Activated naive CD4-positive, alpha-beta T cell treated with anti-CD3 and anti-CD28 coated beads, Interleukin-2, amount 10 ng/mL, durations not matched to agents 5 hours and 36 hours (primary cell): ENCODE results near the gene GFOD2. TPM values are rescaled to one million over a fixed set of nuclear protein-coding genes. Genes with fewer than 3 reads are reported as not detected.

Experiments
- total RNA-seq, 2 experiments: library from RNA; stranded (reverse); gene quantifications; one replicate each; pipeline ENCODE4 v1.2.3, GENCODE V29; 2021

GFOD2 gene, protein sequence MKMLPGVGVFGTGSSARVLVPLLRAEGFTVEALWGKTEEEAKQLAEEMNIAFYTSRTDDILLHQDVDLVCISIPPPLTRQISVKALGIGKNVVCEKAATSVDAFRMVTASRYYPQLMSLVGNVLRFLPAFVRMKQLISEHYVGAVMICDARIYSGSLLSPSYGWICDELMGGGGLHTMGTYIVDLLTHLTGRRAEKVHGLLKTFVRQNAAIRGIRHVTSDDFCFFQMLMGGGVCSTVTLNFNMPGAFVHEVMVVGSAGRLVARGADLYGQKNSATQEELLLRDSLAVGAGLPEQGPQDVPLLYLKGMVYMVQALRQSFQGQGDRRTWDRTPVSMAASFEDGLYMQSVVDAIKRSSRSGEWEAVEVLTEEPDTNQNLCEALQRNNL
- 10 to 100 TPM; 14.3 to 14.8 TPM for total RNA-seq

DNA sequence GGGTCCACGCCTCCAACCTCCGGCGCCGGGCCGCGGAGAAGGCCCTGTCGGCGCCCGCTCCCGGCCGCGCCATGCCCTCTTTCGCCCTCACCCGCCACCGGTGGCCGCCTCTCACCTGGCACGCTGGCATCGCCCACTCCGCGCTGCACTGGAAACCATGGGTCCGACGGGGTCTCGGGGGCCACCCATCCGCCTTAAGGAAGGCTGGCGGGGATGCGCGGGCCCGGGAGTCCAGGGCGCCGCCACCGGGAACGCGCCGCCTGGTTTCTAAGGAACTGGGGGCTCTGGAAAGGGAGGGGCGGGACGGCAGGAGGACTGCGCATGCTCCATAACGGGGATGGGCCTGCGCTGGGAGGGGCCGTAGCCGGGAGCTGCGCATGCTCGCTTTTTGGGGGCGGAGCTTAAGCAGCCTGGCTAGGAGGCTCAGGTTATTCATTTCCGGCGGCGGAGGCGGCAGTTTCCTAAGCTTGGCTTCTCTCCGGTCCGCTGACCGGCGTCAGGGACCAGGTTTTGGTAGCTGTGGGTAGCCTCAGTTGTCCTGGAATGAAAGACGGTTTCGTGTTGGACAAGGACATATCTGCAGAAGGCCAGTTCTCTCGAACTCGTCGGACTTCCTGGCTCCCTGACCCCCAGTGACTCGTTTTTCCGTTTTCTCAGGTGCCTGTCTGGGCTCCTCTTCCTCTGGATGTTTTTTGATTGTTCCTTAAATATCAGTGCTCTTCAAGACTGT is at the start of gene GFOD2:
GFOD2 (minus strand) TSS at position 269 of the 730 bp plus-strand sequence. CDS start 33,601 bp downstream, outside the sequence.

DNA sequence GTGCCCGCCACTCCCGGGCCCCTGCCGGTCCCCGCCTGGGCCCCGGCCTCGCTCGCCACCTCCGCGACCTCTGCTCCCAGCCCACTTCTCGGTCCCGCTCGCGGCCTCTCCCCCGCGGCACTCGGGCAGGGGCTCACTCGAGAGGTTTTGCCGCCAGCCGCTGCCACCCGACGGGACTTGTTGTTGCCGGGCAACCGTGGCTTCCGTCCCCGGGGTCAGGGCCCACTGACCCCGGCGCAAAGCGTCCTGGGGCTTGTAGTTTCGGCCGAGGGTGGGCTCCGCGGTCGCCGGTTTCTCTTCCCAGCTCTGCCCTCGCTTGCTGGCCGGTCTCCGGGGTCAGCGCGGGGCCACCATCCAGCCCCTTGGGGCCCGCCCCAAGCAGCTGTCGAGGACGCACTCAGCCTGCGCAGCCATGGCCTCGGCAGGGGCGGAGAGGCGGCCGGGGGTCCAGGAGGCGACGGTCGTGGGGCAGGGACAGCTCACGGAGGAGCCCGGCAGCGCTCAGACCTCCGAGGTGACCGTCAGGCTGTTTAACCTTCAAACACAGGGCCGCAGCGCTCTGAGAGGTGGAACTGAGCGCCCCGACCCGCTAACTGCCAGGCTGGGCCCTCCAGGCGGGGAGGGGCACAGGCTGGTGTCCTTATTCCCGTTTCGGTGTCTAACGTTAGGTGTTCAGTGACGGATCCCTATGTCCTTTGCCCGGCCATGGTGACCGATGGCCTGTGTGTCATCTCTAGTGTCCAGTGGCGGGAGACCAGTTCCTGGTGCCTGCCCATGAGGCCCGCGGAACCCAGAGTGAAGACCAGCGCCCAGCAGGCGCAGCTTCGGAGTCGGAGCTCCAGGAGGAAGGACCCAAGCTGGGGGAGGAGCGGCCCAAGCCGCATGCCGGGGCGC is 52.3 kb downstream of the GFOD2 start, which contains the start of the genes C16orf86 and ENKD1:
C16orf86 (plus strand) TSS at position 256 of the 894 bp plus-strand sequence; CDS start at position 413, 157 bp downstream.
ENKD1 (minus strand) TSS at position 192 of the 894 bp plus-strand sequence. CDS start 308 bp downstream, outside the sequence.

DNA sequence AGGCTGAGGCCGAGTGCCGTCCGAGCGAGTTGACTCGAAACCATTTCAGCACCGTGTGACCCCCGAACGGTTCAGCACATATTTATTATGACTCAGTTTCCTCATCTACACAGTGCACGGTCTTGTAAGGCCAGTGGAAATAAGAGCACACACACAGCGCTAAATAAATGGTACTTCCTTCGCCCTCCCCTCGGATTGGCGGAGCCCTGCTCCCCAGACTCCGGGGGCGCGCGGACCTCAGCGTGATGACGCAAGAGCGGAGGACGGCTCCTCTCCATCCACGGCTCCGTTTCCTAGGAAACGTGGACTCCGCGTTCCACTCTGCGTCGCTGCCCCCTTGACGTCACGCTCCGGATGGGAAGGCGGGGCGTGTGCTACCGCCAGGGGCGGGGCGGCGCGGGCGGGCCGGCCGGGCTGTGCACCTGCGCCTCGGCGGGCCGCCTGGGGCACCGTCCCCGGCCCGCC is 58.5 kb downstream of the GFOD2 start, which contains the start of gene PARD6A:
PARD6A (plus strand) TSS at position 397 of the 465 bp plus-strand sequence. CDS start 79 bp downstream, outside the sequence.

DNA sequence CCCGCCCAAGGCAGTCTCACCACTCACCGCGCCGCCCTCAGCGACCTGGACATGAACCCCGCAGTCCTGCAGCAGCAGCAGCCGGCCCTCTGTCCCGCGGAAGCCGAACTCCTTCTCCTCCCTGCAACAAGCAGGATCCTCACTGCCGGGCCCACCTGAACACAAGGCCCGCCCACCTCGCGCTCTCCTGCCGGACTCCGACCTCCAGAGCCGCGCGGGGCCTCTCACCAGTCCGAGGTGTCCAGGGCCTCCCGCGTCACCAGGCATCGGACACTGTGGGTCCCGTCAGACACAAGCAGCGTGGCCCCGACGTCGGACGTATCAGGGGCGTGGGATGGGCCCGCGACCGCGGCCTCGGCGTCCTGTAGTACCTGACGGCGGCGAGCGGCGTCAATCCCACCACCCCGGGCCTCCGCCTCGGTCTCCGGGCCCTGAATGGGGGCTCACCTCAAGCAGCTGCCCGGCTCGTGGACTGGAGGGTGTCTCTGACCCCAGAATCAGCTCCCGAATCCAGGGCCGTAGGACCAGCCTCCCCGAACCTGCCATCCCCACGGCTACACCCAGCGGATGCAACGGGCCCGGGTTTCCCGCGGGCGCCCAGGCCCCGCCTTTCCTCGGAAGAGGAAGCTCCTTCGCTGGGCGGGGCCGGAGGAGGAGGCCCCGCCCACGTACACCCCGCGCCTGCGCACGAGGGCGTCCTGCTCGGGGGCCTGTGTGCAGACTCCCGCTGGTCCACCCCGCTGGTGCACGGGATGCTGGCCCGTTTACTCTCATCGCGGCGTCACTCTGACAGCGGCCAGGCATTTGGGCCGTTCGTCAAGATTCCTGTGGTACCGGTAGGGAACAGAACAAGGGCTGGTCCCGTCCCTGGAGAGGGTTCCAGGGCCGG is 59.2 kb downstream of the GFOD2 start, which contains the start of gene ACD:
ACD (minus strand) TSS at position 586 of the 889 bp plus-strand sequence; CDS start at position 546, 40 bp downstream.

Other genes with a start within 250 kb of the GFOD2 start
- 10 to 100 TPM; 52.9 to 56.5 TPM for gene ATP6V0D1, start 238.2 kb downstream of the GFOD2 start, total RNA-seq
- gene AGRP, start 235.8 kb downstream of the GFOD2 start, total RNA-seq, result not detected
- 10 to 100 TPM; 21.9 to 30.4 TPM for gene RIPOR1, start 190.5 kb downstream of the GFOD2 start, total RNA-seq
- 10 to 100 TPM; 73.3 to 74.7 TPM for gene CTCF, start 156.8 kb downstream of the GFOD2 start, total RNA-seq
- gene CARMIL2, start 74.2 kb downstream of the GFOD2 start, total RNA-seq, result 100 to 1,000 TPM; 179 to 189 TPM
- 10 to 100 TPM; 34.5 TPM for gene ACD, start 59.1 kb downstream of the GFOD2 start, total RNA-seq
- 10 to 100 TPM; 12.0 to 12.8 TPM for gene PARD6A, start 58.4 kb downstream of the GFOD2 start, total RNA-seq
- gene ENKD1, start 52.6 kb downstream of the GFOD2 start, total RNA-seq, result 1 to 10 TPM; 6.8 to 8.4 TPM
- gene C16orf86, start 52.5 kb downstream of the GFOD2 start, total RNA-seq, result 1 to 10 TPM; 4.8 to 6.1 TPM
- 10 to 100 TPM; 24.3 to 28.0 TPM for gene RANBP10, start 87.2 kb upstream of the GFOD2 start, total RNA-seq
- gene TSNAXIP1, start 87.6 kb upstream of the GFOD2 start, total RNA-seq, result under 1 TPM; 0.35 to 0.51 TPM
- 10 to 100 TPM; 42.1 to 42.6 TPM for gene THAP11, start 123.0 kb upstream of the GFOD2 start, total RNA-seq
- gene NUTF2, start 127.6 kb upstream of the GFOD2 start, total RNA-seq, result 100 to 1,000 TPM in 1 of 2 experiments, 10 to 100 TPM in 1; 99.1 to 101 TPM
- 10 to 100 TPM; 55.1 to 62.1 TPM for gene CENPT, start 128.4 kb upstream of the GFOD2 start, total RNA-seq
- gene EDC4, start 153.7 kb upstream of the GFOD2 start, total RNA-seq, result 100 to 1,000 TPM in 1 of 2 experiments, 10 to 100 TPM in 1; 95.0 to 104 TPM
- 1 to 10 TPM; 1.3 to 2.0 TPM for gene NRN1L, start 165.6 kb upstream of the GFOD2 start, total RNA-seq
- 10 to 100 TPM; 19.8 to 22.2 TPM for gene PSKH1, start 173.9 kb upstream of the GFOD2 start, total RNA-seq
- 1 to 10 TPM; 5.5 to 6.1 TPM for gene CTRL, start 212.5 kb upstream of the GFOD2 start, total RNA-seq
- gene PSMB10, start 217.5 kb upstream of the GFOD2 start, total RNA-seq, result 100 to 1,000 TPM; 247 to 259 TPM
- 10 to 100 TPM; 14.6 to 15.1 TPM for gene LCAT, start 224.8 kb upstream of the GFOD2 start, total RNA-seq
- gene SLC12A4, start 249.3 kb upstream of the GFOD2 start, total RNA-seq, result 10 to 100 TPM; 31.3 to 32.2 TPM